Epithelial cell of proximal tubule (primary cell): ENCODE results near the gene FOXE3. TPM values are rescaled to one million over a fixed set of nuclear protein-coding genes. Genes with fewer than 3 reads are reported as not detected.
A peak's percentile ranks its signal among the peaks of the same experiment; 100 is the strongest.

Experiments
- DNase-seq: peaks from one replicate; pipeline ENCODE4 v3.0.0-alpha.2; 2011; ENCODE audit warnings: low read depth
- H3K4me3 ChIP-seq: 2 replicates; pipeline ENCODE4 v1.5.1; 2011; ENCODE audit warnings: low read depth, mild to moderate bottlenecking, low read length
- CTCF ChIP-seq: conservative IDR thresholded peaks from 2 replicates; pipeline ENCODE4 v1.5.1; 2012; ENCODE audit warnings: low read depth, mild to moderate bottlenecking, low read length
- total RNA-seq: library from RNA; depleted of rRNA; stranded (reverse); fragments of >200 nt; gene quantifications from 2 replicates; pipeline ENCODE4 v1.2.3, GENCODE V29; 2015

Gene FOXE3
- total RNA-seq, 1 donor from 2014 or later = not detected

DNA sequence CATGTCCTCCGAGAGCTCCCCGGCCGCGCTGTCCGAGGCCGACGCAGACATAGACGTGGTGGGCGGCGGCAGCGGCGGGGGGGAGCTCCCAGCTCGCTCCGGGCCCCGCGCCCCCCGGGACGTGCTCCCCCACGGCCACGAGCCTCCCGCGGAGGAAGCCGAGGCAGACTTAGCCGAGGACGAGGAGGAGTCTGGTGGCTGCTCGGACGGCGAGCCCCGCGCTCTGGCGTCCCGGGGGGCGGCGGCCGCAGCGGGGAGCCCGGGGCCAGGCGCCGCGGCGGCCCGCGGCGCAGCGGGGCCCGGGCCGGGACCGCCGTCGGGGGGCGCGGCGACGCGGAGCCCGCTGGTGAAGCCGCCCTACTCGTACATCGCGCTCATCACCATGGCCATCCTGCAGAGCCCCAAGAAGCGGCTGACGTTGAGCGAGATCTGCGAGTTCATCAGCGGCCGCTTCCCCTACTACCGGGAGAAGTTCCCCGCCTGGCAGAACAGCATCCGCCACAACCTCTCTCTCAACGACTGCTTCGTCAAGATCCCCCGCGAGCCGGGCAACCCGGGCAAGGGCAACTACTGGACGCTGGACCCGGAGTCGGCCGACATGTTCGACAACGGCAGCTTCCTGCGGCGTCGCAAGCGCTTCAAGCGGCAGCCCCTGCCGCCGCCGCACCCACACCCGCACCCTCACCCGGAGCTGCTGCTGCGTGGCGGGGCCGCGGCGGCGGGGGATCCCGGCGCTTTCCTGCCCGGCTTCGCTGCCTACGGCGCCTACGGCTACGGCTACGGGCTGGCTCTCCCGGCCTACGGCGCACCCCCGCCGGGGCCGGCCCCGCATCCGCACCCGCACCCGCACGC lies 22.3 kb downstream of the FOXE3 start:
- no peak for TF ChIP-seq CTCF
- H3K4me3 ChIP-seq = peak overlapping the region; percentile 80
- no peak for DNase-seq

- no peak for TF ChIP-seq CTCF
- DNase-seq = no peak
- H3K4me3 ChIP-seq = no peak overlapping the region
These were observed 23.1 kb downstream of the FOXE3 start for GRCh38 chr1:47439017-47439818.

- no peak for TF ChIP-seq CTCF
- DNase-seq = no peak
- no peak overlapping the region for H3K4me3 ChIP-seq
These were observed 23.9 kb downstream of the FOXE3 start for GRCh38 chr1:47439819-47440598.

DNA sequence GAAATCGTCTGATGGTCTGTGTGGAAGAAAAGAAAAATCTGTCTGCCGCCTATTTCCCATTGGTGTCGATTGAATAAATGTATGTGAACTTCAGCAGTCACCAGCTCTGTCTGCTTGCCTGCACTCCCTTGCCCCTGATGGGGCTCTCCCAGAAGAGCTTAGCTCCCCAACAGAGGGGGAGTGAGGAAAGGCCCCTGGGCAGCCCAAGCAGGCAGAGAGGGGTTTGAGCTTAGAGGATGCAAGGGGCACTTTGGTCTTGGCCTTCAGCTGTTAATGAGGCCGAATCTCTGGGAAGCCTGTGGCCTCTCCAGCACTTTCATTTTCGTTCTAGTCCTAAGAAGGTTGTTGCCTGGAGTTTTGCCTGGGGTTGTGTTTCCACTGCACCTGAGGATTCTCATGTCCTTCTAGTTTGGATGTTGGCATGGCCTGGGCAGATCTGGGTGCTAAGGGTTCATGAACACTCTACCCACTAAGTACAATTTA lies 24.6 kb downstream of the FOXE3 start:
- no peak for DNase-seq
- no peak for TF ChIP-seq CTCF

GRCh38 chr1:47441450-47442106 lies 25.5 kb downstream of the FOXE3 start:
- no peak for DNase-seq
- TF ChIP-seq CTCF = no peak
- no peak overlapping the region for H3K4me3 ChIP-seq

More for the DNA sequence above, 24.6 kb downstream of the FOXE3 start:
- no peak overlapping the region for H3K4me3 ChIP-seq

- H3K4me3 ChIP-seq = no peak overlapping the region
- DNase-seq = no peak
- TF ChIP-seq CTCF = no peak
These were observed 26.1 kb downstream of the FOXE3 start for GRCh38 chr1:47442202-47442601.
